Hepatocyte (in vitro differentiated cells): ENCODE data around the gene BPHL.

Source experiments
- EZH2 ChIP-seq: fragments of 200-600 bp; sonication (generic); IDR thresholded peaks from 2 replicates; pipeline ENCODE4 v1.6.1; 2016; ENCODE audit warnings: antibody characterized with exemption, mild to moderate bottlenecking, borderline replicate concordance
- TF ChIP-seq, protein P1 (sequence below): fragments of 200-600 bp; sonication (generic); IDR thresholded peaks from 2 replicates; pipeline ENCODE4 v1.5.1; 2016; ENCODE audit warnings: antibody characterized with exemption, mild to moderate bottlenecking; ENCODE audit not compliant: poor library complexity

DNA sequence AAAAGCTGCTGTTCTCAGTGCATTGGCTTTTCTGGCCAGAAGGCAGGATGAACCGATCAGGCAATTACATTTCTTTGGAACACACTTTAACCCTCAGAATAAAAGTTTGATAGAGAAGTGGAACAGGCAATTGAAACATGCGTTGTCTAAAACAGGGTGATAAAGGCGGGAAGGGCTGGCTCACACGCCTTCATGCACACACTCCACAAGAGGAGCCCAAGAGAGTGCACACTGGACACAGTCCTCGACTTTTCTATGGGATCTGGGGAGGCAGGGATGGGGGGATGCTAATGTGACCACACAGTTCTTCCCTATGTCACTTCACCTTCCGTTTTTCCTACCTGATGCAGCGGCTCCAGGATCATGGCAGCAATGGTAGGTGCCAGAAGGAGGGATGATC, 69.8 kb downstream of the BPHL start:
- TF ChIP-seq, protein P1, sequence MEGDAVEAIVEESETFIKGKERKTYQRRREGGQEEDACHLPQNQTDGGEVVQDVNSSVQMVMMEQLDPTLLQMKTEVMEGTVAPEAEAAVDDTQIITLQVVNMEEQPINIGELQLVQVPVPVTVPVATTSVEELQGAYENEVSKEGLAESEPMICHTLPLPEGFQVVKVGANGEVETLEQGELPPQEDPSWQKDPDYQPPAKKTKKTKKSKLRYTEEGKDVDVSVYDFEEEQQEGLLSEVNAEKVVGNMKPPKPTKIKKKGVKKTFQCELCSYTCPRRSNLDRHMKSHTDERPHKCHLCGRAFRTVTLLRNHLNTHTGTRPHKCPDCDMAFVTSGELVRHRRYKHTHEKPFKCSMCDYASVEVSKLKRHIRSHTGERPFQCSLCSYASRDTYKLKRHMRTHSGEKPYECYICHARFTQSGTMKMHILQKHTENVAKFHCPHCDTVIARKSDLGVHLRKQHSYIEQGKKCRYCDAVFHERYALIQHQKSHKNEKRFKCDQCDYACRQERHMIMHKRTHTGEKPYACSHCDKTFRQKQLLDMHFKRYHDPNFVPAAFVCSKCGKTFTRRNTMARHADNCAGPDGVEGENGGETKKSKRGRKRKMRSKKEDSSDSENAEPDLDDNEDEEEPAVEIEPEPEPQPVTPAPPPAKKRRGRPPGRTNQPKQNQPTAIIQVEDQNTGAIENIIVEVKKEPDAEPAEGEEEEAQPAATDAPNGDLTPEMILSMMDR: no peak
- no peak for TF ChIP-seq EZH2
